VCaP (cell line): ENCODE measurements around the gene SELENOH.

ENCODE experiments used
- H3K27ac ChIP-seq: fragments of 450-650 bp; 2 replicates; pipeline ENCODE4 v1.5.1; 2017
- TF ChIP-seq, protein P1 (sequence below): fragments of 450-650 bp; conservative IDR thresholded peaks from 2 replicates; pipeline ENCODE4 v1.5.1; 2017; ENCODE audit warnings: mild to moderate bottlenecking, moderate library complexity

SELENOH gene

GRCh38 chr11:57729479-57729878 is 11.8 kb upstream of the SELENOH start:
- TF ChIP-seq, protein P1, sequence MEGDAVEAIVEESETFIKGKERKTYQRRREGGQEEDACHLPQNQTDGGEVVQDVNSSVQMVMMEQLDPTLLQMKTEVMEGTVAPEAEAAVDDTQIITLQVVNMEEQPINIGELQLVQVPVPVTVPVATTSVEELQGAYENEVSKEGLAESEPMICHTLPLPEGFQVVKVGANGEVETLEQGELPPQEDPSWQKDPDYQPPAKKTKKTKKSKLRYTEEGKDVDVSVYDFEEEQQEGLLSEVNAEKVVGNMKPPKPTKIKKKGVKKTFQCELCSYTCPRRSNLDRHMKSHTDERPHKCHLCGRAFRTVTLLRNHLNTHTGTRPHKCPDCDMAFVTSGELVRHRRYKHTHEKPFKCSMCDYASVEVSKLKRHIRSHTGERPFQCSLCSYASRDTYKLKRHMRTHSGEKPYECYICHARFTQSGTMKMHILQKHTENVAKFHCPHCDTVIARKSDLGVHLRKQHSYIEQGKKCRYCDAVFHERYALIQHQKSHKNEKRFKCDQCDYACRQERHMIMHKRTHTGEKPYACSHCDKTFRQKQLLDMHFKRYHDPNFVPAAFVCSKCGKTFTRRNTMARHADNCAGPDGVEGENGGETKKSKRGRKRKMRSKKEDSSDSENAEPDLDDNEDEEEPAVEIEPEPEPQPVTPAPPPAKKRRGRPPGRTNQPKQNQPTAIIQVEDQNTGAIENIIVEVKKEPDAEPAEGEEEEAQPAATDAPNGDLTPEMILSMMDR, result no peak
- H3K27ac ChIP-seq, result no peak overlapping the region

DNA sequence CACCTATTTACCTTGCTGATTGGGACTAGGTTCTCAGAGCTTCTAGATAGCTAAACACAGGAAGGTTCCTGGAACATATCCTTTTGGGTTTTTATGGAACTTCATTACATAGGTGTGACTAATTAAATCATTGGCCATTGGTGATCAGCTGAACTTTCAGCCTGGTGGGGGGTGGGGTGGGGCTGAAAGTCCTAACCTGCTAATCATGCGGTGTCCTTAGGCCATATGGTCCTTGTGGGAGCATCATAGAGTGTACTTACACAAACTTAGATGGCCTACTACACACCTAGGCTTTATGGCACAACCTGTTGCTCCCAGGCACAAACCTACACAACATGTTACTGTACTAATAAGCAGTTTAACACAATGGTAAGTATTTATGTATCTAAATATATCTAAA is 8.6 kb upstream of the SELENOH start:
- H3K27ac ChIP-seq, result no peak overlapping the region

GRCh38 chr11:57735619-57736298 is 5.5 kb upstream of the SELENOH start:
- H3K27ac ChIP-seq, result no peak overlapping the region
- TF ChIP-seq, protein P1, result no peak

More for the DNA sequence above, 8.6 kb upstream of the SELENOH start:
- TF ChIP-seq, protein P1, result no peak

DNA sequence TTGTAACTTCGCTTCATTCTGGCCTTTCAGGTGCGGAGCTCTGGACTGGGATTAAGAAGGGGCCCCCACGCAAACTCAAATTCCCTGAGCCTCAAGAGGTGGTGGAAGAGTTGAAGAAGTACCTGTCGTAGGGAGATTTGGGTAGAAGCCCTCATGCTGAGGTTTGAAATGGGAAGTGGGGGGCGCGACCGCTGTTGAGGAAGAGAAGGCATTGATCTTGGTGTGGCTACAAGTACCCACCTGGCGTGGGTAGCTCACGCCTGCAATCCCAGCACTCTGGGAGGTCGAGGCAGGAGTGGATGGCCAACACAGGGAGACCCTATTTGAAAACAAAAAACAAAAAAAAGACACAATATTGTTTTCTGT is 779 bp downstream of the SELENOH start:
- TF ChIP-seq, protein P1, result no peak
- peak overlapping the region; percentile 90 for H3K27ac ChIP-seq

DNA sequence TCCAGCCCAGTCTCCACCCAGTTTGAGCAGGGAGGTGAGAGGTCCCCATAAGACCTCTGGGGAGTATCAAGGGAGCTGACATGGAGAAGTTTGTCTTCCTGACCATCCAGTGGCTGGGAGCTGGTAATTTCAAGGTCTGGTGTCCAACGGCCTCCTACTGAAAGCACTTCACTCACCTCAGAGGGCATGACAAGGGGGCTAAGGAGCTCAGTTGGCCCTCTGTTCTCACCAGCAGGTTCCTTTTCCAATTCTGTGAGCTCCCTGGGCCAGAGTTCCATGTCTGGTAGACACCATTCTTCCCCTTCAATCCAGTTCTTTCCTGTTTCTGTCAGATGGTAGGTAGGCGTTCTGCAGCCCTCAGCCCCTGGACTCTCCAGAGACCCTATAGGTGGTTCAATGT is 3.1 kb downstream of the SELENOH start:
- no peak overlapping the region for H3K27ac ChIP-seq

DNA sequence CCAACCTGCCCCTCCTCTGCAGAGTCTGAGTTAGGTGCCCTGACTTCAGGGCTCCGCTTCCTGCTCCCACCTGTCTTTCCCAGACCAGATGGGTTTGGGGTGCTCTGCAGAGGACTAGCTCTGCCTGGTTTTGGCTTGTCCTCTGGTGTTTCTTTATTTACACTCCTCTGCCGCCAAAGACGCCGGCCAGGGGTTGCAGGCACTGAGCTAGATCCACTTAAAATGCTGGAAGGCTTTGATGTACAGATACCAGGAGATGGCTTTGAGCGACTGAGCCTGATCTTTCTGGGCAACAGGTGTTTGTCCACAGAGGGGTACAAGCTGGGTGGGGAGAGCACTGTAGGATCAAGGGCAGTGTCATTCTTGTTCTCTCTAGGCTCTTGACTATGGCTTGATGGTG is 3.9 kb downstream of the SELENOH start:
- no peak overlapping the region for H3K27ac ChIP-seq
- TF ChIP-seq, protein P1, result no peak

More for the DNA sequence above, 3.1 kb downstream of the SELENOH start:
- TF ChIP-seq, protein P1, result no peak

DNA sequence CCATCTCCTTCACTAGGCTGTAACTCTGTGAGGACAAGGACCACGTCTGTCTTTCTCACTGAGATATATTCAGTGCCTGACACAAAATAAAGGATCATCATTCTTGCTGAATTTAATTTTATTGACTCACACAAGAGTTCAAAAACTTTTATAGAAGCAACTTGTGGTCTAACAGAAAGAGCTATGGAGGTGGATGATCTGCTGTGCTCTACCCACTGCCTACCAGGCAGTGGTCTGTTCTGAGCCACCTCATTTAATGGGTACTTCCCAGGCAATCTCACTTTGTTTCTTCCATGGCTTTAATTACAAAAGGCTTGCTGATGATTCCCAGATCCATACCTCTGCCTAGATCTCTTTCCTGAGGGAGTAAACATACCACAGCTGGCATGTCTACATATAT is 5.6 kb downstream of the SELENOH start:
- TF ChIP-seq, protein P1, result no peak
- no peak overlapping the region for H3K27ac ChIP-seq
